ENCODE data around the gene STK11.

DNA sequence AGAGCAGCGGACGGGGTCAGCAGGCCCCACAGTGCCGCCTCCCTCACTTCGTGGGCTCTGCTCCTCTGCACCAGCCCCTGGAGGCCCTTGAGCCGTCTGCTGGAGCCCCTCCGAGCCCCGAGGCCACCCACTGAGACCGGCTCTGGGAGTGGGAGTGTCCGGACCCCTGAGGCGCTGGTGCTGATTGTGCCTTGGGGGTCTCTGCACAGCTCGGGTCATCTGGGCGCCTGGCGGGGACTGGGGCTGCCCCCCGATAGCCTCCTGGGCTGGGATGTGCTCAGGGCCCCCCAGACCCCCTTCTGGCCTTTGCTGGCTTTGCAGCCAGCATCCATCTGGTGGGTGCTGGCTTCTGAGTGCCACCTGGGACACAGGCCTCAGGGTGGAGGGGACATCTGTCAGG, 16.8 kb downstream of the STK11 start:
- no peak for TF ChIP-seq ZFX (IDR thresholded peaks at IDR 0.05; ENCODE audit: borderline replicate concordance)
- TF ChIP-seq, protein P1, sequence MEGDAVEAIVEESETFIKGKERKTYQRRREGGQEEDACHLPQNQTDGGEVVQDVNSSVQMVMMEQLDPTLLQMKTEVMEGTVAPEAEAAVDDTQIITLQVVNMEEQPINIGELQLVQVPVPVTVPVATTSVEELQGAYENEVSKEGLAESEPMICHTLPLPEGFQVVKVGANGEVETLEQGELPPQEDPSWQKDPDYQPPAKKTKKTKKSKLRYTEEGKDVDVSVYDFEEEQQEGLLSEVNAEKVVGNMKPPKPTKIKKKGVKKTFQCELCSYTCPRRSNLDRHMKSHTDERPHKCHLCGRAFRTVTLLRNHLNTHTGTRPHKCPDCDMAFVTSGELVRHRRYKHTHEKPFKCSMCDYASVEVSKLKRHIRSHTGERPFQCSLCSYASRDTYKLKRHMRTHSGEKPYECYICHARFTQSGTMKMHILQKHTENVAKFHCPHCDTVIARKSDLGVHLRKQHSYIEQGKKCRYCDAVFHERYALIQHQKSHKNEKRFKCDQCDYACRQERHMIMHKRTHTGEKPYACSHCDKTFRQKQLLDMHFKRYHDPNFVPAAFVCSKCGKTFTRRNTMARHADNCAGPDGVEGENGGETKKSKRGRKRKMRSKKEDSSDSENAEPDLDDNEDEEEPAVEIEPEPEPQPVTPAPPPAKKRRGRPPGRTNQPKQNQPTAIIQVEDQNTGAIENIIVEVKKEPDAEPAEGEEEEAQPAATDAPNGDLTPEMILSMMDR (IDR thresholded peaks at IDR 0.05), result no peak

Data from 22Rv1 (cell line).